Measurements from ENCODE around the gene LIAS. TPM values are rescaled to one million over a fixed set of nuclear protein-coding genes. Genes with fewer than 3 reads are reported as not detected.

The LIAS gene
- total RNA-seq, 2 experiments from 2014 or later: 14.5 to 16.6 TPM

GRCh38 chr4:39466747-39467146 is 7.9 kb downstream of the LIAS start:
- H3K27me3 Mint-ChIP-seq: no peaks in the 10 kb centered on the region
- ATAC-seq: no peak
- H3K9me3 Mint-ChIP-seq (ENCODE audit: low read depth): no peaks in the 10 kb centered on the region
- no peak for DNase-seq
- peaks cover 23% of the 10 kb centered on the region for H3K36me3 Mint-ChIP-seq
- CTCF ChIA-PET: interaction anchor here (1.6 kb wide), 1 partner anchor 508 kb away, joined by 7 read pairs; no protein-coding TSS in a partner anchor
- no peak overlapping the region for H3K4me3 Mint-ChIP-seq
- no peak overlapping the region for H3K27ac Mint-ChIP-seq
- peaks cover 10% of the 10 kb centered on the region for H3K4me1 Mint-ChIP-seq

- CTCF ChIA-PET: no interaction called here
- Mint-ChIP-seq H3K27me3 (no peaks in the 10 kb centered on the region), H3K36me3 (peaks cover 27% of the 10 kb centered on the region), H3K9me3 (ENCODE audit: low read depth) (no peaks in the 10 kb centered on the region), H3K4me1 (peaks cover 10% of the 10 kb centered on the region), H3K4me3 (no peak overlapping the region), H3K27ac (no peak overlapping the region)
- ATAC-seq: no peak
- no peak for DNase-seq
Measured at GRCh38 chr4:39467464-39467863, 8.6 kb downstream of the LIAS start.

- DNase-seq (no peak), ATAC-seq (peak; percentile 69)
- CTCF ChIA-PET: interaction anchor here (0.6 to 2.4 kb wide), 40 partner anchors 10 to 856 kb away, joined by 3 to 27 read pairs (median 3); partner anchors contain the start of genes LIAS, PDS5A, RPL9 and SMIM14
- Mint-ChIP-seq H3K4me1 (peaks cover 10% of the 10 kb centered on the region), H3K27me3 (no peaks in the 10 kb centered on the region), H3K27ac (peak overlapping the region; percentile 55), H3K4me3 (no peak overlapping the region), H3K9me3 (ENCODE audit: low read depth) (no peaks in the 10 kb centered on the region), H3K36me3 (peaks cover 24% of the 10 kb centered on the region)
Measured at GRCh38 chr4:39469429-39470077, 10.7 kb downstream of the LIAS start.

GRCh38 chr4:39470402-39470801 is 11.5 kb downstream of the LIAS start:
- H3K27ac Mint-ChIP-seq: no peak overlapping the region
- no peak for DNase-seq

GRCh38 chr4:39472396-39472795 is 13.5 kb downstream of the LIAS start:
- peaks cover 8% of the 10 kb centered on the region for H3K4me1 Mint-ChIP-seq

More at GRCh38 chr4:39470402-39470801, 11.5 kb downstream of the LIAS start:
- CTCF ChIA-PET: interaction anchor here (0.9 to 2.4 kb wide), 2 partner anchors 168 to 357 kb away, joined by 3 to 24 read pairs; partner anchors contain the start of gene SMIM14
- no peak overlapping the region for H3K4me3 Mint-ChIP-seq
- H3K36me3 Mint-ChIP-seq: peaks cover 20% of the 10 kb centered on the region
- no peak for ATAC-seq
- H3K9me3 Mint-ChIP-seq (ENCODE audit: low read depth): no peaks in the 10 kb centered on the region
- peaks cover 8% of the 10 kb centered on the region for H3K4me1 Mint-ChIP-seq
- no peaks in the 10 kb centered on the region for H3K27me3 Mint-ChIP-seq

GRCh38 chr4:39476187-39476895 is 17.5 kb downstream of the LIAS start:
- no peak overlapping the region for H3K27ac Mint-ChIP-seq
- no peaks in the 10 kb centered on the region for H3K9me3 Mint-ChIP-seq (ENCODE audit: low read depth)
- DNase-seq: no peak
- no peaks in the 10 kb centered on the region for H3K4me1 Mint-ChIP-seq
- CTCF ChIA-PET: no interaction called here
- no peak for ATAC-seq
- H3K27me3 Mint-ChIP-seq: no peaks in the 10 kb centered on the region
- H3K4me3 Mint-ChIP-seq: no peak overlapping the region
- peaks cover 9% of the 10 kb centered on the region for H3K36me3 Mint-ChIP-seq

More at GRCh38 chr4:39472396-39472795, 13.5 kb downstream of the LIAS start:
- Mint-ChIP-seq H3K27me3 (no peaks in the 10 kb centered on the region), H3K36me3 (peaks cover 17% of the 10 kb centered on the region), H3K4me3 (no peak overlapping the region), H3K27ac (no peak overlapping the region), H3K9me3 (ENCODE audit: low read depth) (no peaks in the 10 kb centered on the region)
- CTCF ChIA-PET: no interaction called here
- ATAC-seq (no peak), DNase-seq (no peak)

- no peaks in the 10 kb centered on the region for H3K4me1 Mint-ChIP-seq
- H3K9me3 Mint-ChIP-seq (ENCODE audit: low read depth): no peaks in the 10 kb centered on the region
- peaks cover 2% of the 10 kb centered on the region for H3K36me3 Mint-ChIP-seq
- no peaks in the 10 kb centered on the region for H3K27me3 Mint-ChIP-seq
- CTCF ChIA-PET: no interaction called here
- H3K27ac Mint-ChIP-seq: no peak overlapping the region
- DNase-seq (no peak), ATAC-seq (no peak)
- no peak overlapping the region for H3K4me3 Mint-ChIP-seq
Measured at GRCh38 chr4:39480251-39480650, 21.4 kb downstream of the LIAS start.

GRCh38 chr4:39480902-39481695 is 22.2 kb downstream of the LIAS start:
- peaks cover 2% of the 10 kb centered on the region for H3K36me3 Mint-ChIP-seq
- DNase-seq (no peak), ATAC-seq (no peak)
- CTCF ChIA-PET: no interaction called here
- no peak overlapping the region for H3K27ac Mint-ChIP-seq
- H3K4me3 Mint-ChIP-seq: no peak overlapping the region
- H3K9me3 Mint-ChIP-seq (ENCODE audit: low read depth): no peaks in the 10 kb centered on the region
- no peaks in the 10 kb centered on the region for H3K27me3 Mint-ChIP-seq
- H3K4me1 Mint-ChIP-seq: no peaks in the 10 kb centered on the region

- Mint-ChIP-seq H3K36me3 (no peaks in the 10 kb centered on the region), H3K27me3 (no peaks in the 10 kb centered on the region), H3K27ac (no peak overlapping the region), H3K9me3 (ENCODE audit: low read depth) (no peaks in the 10 kb centered on the region), H3K4me1 (no peaks in the 10 kb centered on the region), H3K4me3 (no peak overlapping the region)
- DNase-seq: no peak
- ATAC-seq: no peak
- CTCF ChIA-PET: no interaction called here
Measured at GRCh38 chr4:39484582-39485272, 25.9 kb downstream of the LIAS start.

- no peaks in the 10 kb centered on the region for H3K4me1 Mint-ChIP-seq
- H3K9me3 Mint-ChIP-seq (ENCODE audit: low read depth): no peaks in the 10 kb centered on the region
- CTCF ChIA-PET: no interaction called here
- ATAC-seq (no peak), DNase-seq (no peak)
- H3K36me3 Mint-ChIP-seq: no peaks in the 10 kb centered on the region
- no peaks in the 10 kb centered on the region for H3K27me3 Mint-ChIP-seq
- H3K4me3 Mint-ChIP-seq: no peak overlapping the region
- H3K27ac Mint-ChIP-seq: no peak overlapping the region
Measured at GRCh38 chr4:39486221-39486804, 27.5 kb downstream of the LIAS start.

- Mint-ChIP-seq H3K27me3 (no peaks in the 10 kb centered on the region), H3K27ac (no peak overlapping the region), H3K36me3 (no peaks in the 10 kb centered on the region), H3K4me1 (no peaks in the 10 kb centered on the region), H3K9me3 (ENCODE audit: low read depth) (no peaks in the 10 kb centered on the region), H3K4me3 (no peak overlapping the region)
- CTCF ChIA-PET: no interaction called here
- ATAC-seq (no peak), DNase-seq (no peak)
Measured at GRCh38 chr4:39490322-39490721, 31.5 kb downstream of the LIAS start.

- Mint-ChIP-seq H3K9me3 (ENCODE audit: low read depth) (no peaks in the 10 kb centered on the region), H3K4me1 (no peaks in the 10 kb centered on the region), H3K36me3 (peaks cover 6% of the 10 kb centered on the region), H3K27ac (no peak overlapping the region), H3K4me3 (no peak overlapping the region), H3K27me3 (no peaks in the 10 kb centered on the region)
- ATAC-seq (no peak), DNase-seq (no peak)
- CTCF ChIA-PET: no interaction called here
Measured at GRCh38 chr4:39494354-39494753, 35.5 kb downstream of the LIAS start.

Measured in activated CD8-positive, alpha-beta memory T cell treated with anti-CD3 and anti-CD28 coated beads, Interleukin-2, amount 10 ng/mL, durations not matched to agents 7 days and 5 days (primary cell).